ENCODE measurements around the gene HEPN1. TPM values are rescaled to one million over a fixed set of nuclear protein-coding genes. Genes with fewer than 3 reads are reported as not detected.

Gene HEPN1
- total and polyA plus RNA-seq, 2 of the 4 experiments (the other 2 are of a cell fraction) = not detected

DNA sequence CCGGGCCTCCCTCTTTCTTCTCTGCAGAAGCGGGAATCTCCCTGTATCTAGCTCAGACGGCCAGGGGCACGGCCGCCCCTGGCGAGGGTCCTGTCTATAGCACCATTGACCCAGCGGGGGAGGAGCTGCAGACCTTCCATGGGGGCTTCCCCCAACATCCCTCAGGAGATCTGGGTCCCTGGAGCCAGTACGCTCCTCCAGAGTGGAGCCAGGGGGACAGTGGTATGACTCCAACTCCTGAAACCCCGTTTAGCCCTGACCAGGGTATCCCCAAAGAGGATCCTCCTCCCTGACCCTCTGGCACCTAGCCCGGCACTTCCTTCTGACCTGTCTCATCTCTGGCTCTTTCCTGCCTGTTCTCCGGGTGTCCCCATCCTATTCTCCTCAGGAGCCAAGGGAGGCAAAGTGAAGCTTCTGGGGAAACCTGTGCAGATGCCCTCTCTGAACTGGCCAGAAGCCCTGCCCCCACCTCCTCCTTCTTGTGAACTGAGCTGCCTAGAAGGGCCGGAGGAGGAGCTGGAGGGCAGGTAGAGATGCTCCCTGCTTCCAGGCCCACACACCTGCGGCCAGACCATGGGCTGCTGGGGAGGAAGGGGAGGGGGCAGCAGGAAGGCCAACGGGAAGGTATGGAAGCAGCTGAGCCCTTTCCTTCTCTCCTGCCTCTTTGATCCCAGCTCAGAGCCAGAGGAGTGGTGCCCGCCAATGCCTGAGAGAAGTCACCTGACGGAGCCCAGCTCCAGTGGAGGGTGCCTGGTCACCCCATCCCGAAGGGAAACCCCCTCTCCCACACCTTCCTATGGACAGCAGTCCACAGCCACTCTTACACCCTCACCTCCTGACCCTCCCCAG is 40.9 kb upstream of the HEPN1 start:
- 0 out of 2 replicates have a peak overlapping the region, but pooled peaks have one; percentile 52 for H3K14ac ChIP-seq (replicated peaks; ENCODE audit: low read depth, low read length)
- H3K9ac ChIP-seq (ENCODE audit: low read depth, low read length) = no peak overlapping the region
- H3K9me1 ChIP-seq (ENCODE audit: insufficient read depth, low read length) = peaks cover 3% of the 10 kb centered on the region; the same call in 1 of the 2 replicates
- peak overlapping the region; percentile 57; the same call in 1 of the 2 replicates for H3K4me2 ChIP-seq (ENCODE audit: low read depth, low read length)
- no peak overlapping the region for H3K56ac ChIP-seq (ENCODE audit: extremely low read depth, insufficient read depth, low read length)
- no peak overlapping the region for H2BK5ac ChIP-seq (ENCODE audit: low read depth, low read length, poor library complexity, severe bottlenecking)
- no peak overlapping the region for H4K91ac ChIP-seq (ENCODE audit: insufficient read depth, low read depth, low read length)
- H3K79me1 ChIP-seq (ENCODE audit: low read depth in 1 of 2, low read length in 2 of 2) = peaks cover 6 to 21% of the 10 kb centered on the region in 2 experiments; a peak in 3 of 4 replicates
- intact Hi-C loops (cut with micrococcal nuclease) (loop anchor here (2.0 to 10.0 kb wide), 3 partner anchors 43 to 527 kb away; no protein-coding TSS in a partner anchor), in situ Hi-C loops (cut with MboI; ENCODE audit: low sequenced_read_pairs) (loop anchor here (5.0 kb wide), 1 partner anchor 74 kb away; the partner anchor contains the start of gene CCDC15), dilution Hi-C loops (cut with HindIII; ENCODE audit: low sequenced_read_pairs, unreplicated experiment) (no loop called here)
- no peaks in the 10 kb centered on the region for H4K20me1 ChIP-seq (ENCODE audit: insufficient read depth, low read length)
- no peak for TF ChIP-seq MAZ (IDR thresholded peaks at IDR 0.05; ENCODE audit: borderline replicate concordance, low read depth, low read length)
- TF ChIP-seq RFX5 (IDR thresholded peaks at IDR 0.05; ENCODE audit: low read depth, low read length) = no peak
- no peak for TF ChIP-seq POLR2A (IDR thresholded peaks at IDR 0.05; ENCODE audit: low read depth, low read length)
- no peak for TF ChIP-seq MXI1 (IDR thresholded peaks at IDR 0.05; ENCODE audit: borderline replicate concordance, low read depth, low read length)
- TF ChIP-seq RAD21 (IDR thresholded peaks at IDR 0.05; ENCODE audit: low read length) = no peak
- TF ChIP-seq NFE2L2 (IDR thresholded peaks at IDR 0.05; ENCODE audit: low read depth, low read length) = no peak
- no peak for TF ChIP-seq MAFK (IDR thresholded peaks at IDR 0.05; ENCODE audit: low read depth, low read length)
- TF ChIP-seq, protein P1, sequence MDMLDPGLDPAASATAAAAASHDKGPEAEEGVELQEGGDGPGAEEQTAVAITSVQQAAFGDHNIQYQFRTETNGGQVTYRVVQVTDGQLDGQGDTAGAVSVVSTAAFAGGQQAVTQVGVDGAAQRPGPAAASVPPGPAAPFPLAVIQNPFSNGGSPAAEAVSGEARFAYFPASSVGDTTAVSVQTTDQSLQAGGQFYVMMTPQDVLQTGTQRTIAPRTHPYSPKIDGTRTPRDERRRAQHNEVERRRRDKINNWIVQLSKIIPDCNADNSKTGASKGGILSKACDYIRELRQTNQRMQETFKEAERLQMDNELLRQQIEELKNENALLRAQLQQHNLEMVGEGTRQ (IDR thresholded peaks at IDR 0.05; ENCODE audit: low read depth, low read length) = no peak
- no peak for TF ChIP-seq FOS (IDR thresholded peaks at IDR 0.05; ENCODE audit: low read depth, low read length)
- TF ChIP-seq BHLHE40 (IDR thresholded peaks at IDR 0.05; ENCODE audit: low read depth, low read length) = no peak
- no peak for TF ChIP-seq CHD1 (IDR thresholded peaks at IDR 0.05; ENCODE audit: low read depth, low read length)
- TF ChIP-seq CEBPB (IDR thresholded peaks at IDR 0.05; ENCODE audit: low read depth, low read length) = no peak
- H3K9me3 ChIP-seq (ENCODE audit: control insufficient read depth, insufficient read depth, low read length) = no peaks in the 10 kb centered on the region
- no peak overlapping the region for H3K4ac ChIP-seq (ENCODE audit: low read depth, low read length)
- no TSS peak for BruUV-seq (replicated peaks)
- H4K5ac ChIP-seq (ENCODE audit: low read depth, low read length) = no peak overlapping the region
- H3K4me1 ChIP-seq (ENCODE audit: control insufficient read depth, insufficient read depth, low read length) = peaks cover 3% of the 10 kb centered on the region
- H2BK120ac ChIP-seq (ENCODE audit: low read depth, low read length) = no peak overlapping the region
- WGBS, 2 experiments (ENCODE audit: extremely low coverage in 2 of 2, insufficient read length in 1 of 2) = 100% methylated on average over 1 of the region's 17 CpGs; no CpG with 5 or more reads in 1 of the 2 experiments
- peak overlapping the region; percentile 37; the same call in 1 of the 2 replicates for H2AK5ac ChIP-seq (ENCODE audit: low read depth, low read length)
- H2BK15ac ChIP-seq (ENCODE audit: low read depth, low read length) = no peak overlapping the region
- no peak overlapping the region for H2AFZ ChIP-seq (replicated peaks; ENCODE audit: low read length, poor library complexity)
- H3K23ac ChIP-seq (ENCODE audit: low read depth, low read length) = no peak overlapping the region
- CTCF ChIA-PET = interaction anchor here (1.5 kb wide), 1 partner anchor 12 kb away, joined by 4 read pairs; no protein-coding TSS in a partner anchor
- peaks cover 5% of the 10 kb centered on the region for H3K27me3 ChIP-seq (ENCODE audit: control insufficient read depth, insufficient read depth, low read length)
- no peak overlapping the region for H3K27ac ChIP-seq (ENCODE audit: insufficient read depth, low read length)
- no peak overlapping the region for H2BK20ac ChIP-seq (ENCODE audit: low read depth, low read length)
- H3K36me3 ChIP-seq (ENCODE audit: control insufficient read depth, insufficient read depth, low read length) = no peaks in the 10 kb centered on the region
- H4K8ac ChIP-seq (ENCODE audit: low read depth in 2 of 2, low read length in 2 of 2) = no peak overlapping the region; a peak in 1 of 4 replicates
- H3K18ac ChIP-seq (ENCODE audit: low read depth, low read length) = no peak overlapping the region
- ATAC-seq (ENCODE audit: low read depth) (no peak), DNase-seq (no peak)
- no peak overlapping the region for H3K4me3 ChIP-seq (ENCODE audit: insufficient read depth, low read depth, low read length)
- H2AK9ac ChIP-seq (replicated peaks; ENCODE audit: low read depth, low read length, poor library complexity) = peak overlapping the region; percentile 89
- POLR2A ChIA-PET (ENCODE audit: unreplicated experiment) = no interaction called here

Measured in IMR-90 (cell line).